AG04450 (cell line): ENCODE data around the gene NLGN4Y. TPM values are rescaled to one million over a fixed set of nuclear protein-coding genes. Genes with fewer than 3 reads are reported as not detected.

ENCODE experiments used
- CTCF ChIA-PET: fragments of 300-600, 350-600 bp; formaldehyde crosslinking; extraction: SDS; loops from one replicate; lab custom pipeline; 2022; ENCODE audit warnings: antibody characterized with exemption, inconsistent platforms; lab: Charles Lee
- POLR2A ChIA-PET: fragments of 350-600 bp; formaldehyde crosslinking; extraction: SDS; loops from one replicate; lab custom pipeline; 2021; ENCODE audit warnings: antibody characterized with exemption, inconsistent platforms; lab: Yijun Ruan, JAX
- DNase-seq: peaks from one replicate; pipeline ENCODE4 v3.0.0-alpha.2; 2011; ENCODE audit warnings: low read depth, low spot score
- H3K27ac ChIP-seq: one replicate; pipeline ENCODE4 v1.5.1; 2012; ENCODE audit warnings: low read depth, low read length, control low read depth
- H3K27me3 ChIP-seq: one replicate; pipeline ENCODE4 v1.6.0; 2012; ENCODE audit warnings: low read length; ENCODE audit not compliant: control insufficient read depth, insufficient read depth
- H3K4me3 ChIP-seq: 2 replicates; pipeline ENCODE4 v1.5.1; 2011; ENCODE audit warnings: mild to moderate bottlenecking, low read depth, low read length, control low read depth
- H3K9me3 ChIP-seq: 2 replicates; pipeline ENCODE4 v1.5.1; 2012; ENCODE audit warnings: low read length; ENCODE audit not compliant: control insufficient read depth, insufficient read depth
- polyA plus RNA-seq: library from polyadenylated mRNA; depleted of rRNA; stranded (reverse); fragments of >200 nt; gene quantifications from 2 replicates; pipeline ENCODE4 v1.2.3, GENCODE V29; 2011
- TF ChIP-seq, protein P1 (sequence below): IDR thresholded peaks from 2 replicates; pipeline ENCODE4 v1.5.1; 2011; ENCODE audit warnings: low read depth, low read length, control low read depth, inconsistent platforms

NLGN4Y gene
- polyA plus RNA-seq, 1 experiment, result 28.5 TPM

DNA sequence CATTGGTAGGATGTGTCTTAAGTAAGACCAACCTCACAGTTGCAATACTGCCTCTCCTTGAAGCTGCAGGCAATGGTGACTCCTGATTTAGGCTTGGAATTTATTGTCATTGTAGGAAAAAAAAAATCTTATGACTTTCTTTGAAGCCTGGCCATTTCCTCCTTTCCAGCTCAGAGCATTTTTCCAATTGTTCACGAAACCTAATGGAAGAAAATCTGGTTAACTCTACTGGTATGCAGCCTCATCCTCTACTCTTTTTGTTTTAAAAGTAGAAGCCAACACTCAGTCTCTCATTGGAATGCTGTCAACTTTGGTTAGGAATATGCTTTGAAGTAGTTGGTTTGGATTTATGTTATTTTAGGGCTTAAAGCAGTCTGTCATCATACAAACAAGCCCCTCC lies 298.6 kb downstream of the NLGN4Y start:
- Histone ChIP-seq H3K27me3 (no peaks in the 10 kb centered on the region), H3K27ac (no peak overlapping the region), H3K4me3 (no peak overlapping the region), H3K9me3 (no peaks in the 10 kb centered on the region)
- ChIA-PET CTCF (no interaction called here), POLR2A (no interaction called here)
- TF ChIP-seq, protein P1, sequence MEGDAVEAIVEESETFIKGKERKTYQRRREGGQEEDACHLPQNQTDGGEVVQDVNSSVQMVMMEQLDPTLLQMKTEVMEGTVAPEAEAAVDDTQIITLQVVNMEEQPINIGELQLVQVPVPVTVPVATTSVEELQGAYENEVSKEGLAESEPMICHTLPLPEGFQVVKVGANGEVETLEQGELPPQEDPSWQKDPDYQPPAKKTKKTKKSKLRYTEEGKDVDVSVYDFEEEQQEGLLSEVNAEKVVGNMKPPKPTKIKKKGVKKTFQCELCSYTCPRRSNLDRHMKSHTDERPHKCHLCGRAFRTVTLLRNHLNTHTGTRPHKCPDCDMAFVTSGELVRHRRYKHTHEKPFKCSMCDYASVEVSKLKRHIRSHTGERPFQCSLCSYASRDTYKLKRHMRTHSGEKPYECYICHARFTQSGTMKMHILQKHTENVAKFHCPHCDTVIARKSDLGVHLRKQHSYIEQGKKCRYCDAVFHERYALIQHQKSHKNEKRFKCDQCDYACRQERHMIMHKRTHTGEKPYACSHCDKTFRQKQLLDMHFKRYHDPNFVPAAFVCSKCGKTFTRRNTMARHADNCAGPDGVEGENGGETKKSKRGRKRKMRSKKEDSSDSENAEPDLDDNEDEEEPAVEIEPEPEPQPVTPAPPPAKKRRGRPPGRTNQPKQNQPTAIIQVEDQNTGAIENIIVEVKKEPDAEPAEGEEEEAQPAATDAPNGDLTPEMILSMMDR, result no peak
- DNase-seq, result no peak

DNA sequence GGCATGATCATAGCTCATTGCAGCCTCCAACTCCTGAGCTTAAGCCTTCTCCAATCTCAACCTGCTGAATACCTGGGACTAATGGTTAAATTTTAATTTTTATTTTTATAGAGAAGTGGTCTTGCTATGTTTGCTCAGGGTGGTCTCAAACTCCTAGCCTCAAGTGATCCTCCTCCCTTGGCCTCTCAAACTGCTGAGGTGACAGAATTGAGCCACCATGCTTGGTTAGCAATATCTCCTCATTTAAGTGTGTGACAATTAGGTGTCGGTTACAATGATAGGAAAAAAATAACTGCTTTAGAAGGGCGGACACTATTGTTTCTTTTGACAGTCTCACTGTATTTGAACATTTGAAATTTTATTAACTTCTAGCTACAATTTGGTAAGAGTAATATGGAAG lies 300.3 kb downstream of the NLGN4Y start:
- ChIA-PET POLR2A (no interaction called here), CTCF (no interaction called here)
- DNase-seq, result no peak
- Histone ChIP-seq H3K4me3 (no peak overlapping the region), H3K27ac (no peak overlapping the region), H3K9me3 (no peaks in the 10 kb centered on the region), H3K27me3 (no peaks in the 10 kb centered on the region)
- TF ChIP-seq, protein P1, result no peak

DNA sequence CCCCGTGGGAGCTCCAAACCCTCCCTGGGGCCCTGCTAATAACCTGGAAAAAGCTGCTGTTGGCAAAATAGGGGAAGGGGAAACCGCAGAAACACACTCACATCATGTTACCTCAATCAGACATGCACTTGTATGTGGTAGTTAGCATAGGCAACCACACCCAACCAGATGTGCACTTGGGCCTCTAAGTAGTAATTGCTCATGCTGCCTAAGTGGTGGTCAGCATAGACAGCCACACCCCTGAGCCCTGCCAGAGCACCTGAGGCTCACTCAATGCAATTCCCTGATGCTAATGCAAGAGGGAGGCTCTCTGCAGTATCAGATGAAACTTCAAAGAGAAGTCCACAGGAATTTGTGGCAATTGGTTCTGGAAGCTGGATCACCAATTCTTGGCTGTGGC lies 301.4 kb downstream of the NLGN4Y start:
- no peak overlapping the region for H3K4me3 ChIP-seq
- H3K9me3 ChIP-seq, result no peaks in the 10 kb centered on the region
- ChIA-PET POLR2A (no interaction called here), CTCF (no interaction called here)
- TF ChIP-seq, protein P1, result no peak
- no peak overlapping the region for H3K27ac ChIP-seq
- no peak for DNase-seq
- H3K27me3 ChIP-seq, result no peaks in the 10 kb centered on the region

DNA sequence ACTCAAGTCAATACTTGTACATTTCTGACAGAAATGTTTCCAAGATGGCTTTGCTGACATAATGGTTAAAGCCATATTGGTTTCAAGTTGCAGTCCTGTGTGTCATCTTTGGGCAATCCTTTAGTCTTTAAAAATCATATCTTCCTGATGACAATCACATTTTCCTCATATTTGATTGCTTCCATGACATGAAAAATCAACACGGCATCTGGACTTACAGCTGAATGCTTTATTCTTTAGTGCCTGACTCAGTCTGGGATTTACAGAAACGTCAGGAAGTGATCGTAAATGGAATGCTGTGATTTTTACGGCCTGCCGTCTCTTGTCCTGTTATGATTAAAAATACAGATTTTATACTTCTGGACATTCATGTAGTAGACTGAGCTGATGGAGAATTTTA lies 304.2 kb downstream of the NLGN4Y start:
- TF ChIP-seq, protein P1, result no peak
- DNase-seq, result no peak
- CTCF ChIA-PET, result no interaction called here
- POLR2A ChIA-PET, result interaction anchor here (0.7 kb wide), 1 partner anchor 131 kb away, joined by 3 read pairs; no protein-coding TSS in a partner anchor
- H3K4me3 ChIP-seq, result no peak overlapping the region
- no peaks in the 10 kb centered on the region for H3K27me3 ChIP-seq
- no peak overlapping the region for H3K27ac ChIP-seq
- no peaks in the 10 kb centered on the region for H3K9me3 ChIP-seq

DNA sequence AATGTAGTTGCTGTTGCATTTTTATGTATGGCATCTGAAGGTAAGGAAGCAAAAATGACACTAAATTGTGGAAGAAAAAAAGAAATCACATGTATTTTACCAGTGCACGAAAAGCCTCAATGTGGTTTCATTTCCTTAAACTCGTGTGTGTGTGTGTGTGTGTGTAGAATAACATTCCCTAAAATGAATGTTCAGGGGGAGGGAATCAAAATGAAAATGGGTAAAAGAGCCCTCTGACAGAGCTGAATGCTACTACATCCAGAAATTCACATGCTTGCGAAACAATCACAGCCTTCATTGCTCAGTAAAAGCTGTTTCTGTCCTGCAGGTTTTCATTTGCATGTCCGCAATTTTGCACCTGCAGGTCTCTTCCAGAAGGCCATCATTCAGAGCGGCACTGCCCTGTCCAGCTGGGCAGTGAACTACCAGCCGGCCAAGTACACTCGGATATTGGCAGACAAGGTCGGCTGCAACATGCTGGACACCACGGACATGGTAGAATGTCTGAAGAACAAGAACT lies 305.1 kb downstream of the NLGN4Y start:
- Histone ChIP-seq H3K27me3 (no peaks in the 10 kb centered on the region), H3K9me3 (no peaks in the 10 kb centered on the region), H3K27ac (no peak overlapping the region), H3K4me3 (no peak overlapping the region)
- DNase-seq, result no peak
- ChIA-PET CTCF (no interaction called here), POLR2A (no interaction called here)
- TF ChIP-seq, protein P1, result no peak
